ENCODE results near the gene ERC2.

ERC2 gene

DNA sequence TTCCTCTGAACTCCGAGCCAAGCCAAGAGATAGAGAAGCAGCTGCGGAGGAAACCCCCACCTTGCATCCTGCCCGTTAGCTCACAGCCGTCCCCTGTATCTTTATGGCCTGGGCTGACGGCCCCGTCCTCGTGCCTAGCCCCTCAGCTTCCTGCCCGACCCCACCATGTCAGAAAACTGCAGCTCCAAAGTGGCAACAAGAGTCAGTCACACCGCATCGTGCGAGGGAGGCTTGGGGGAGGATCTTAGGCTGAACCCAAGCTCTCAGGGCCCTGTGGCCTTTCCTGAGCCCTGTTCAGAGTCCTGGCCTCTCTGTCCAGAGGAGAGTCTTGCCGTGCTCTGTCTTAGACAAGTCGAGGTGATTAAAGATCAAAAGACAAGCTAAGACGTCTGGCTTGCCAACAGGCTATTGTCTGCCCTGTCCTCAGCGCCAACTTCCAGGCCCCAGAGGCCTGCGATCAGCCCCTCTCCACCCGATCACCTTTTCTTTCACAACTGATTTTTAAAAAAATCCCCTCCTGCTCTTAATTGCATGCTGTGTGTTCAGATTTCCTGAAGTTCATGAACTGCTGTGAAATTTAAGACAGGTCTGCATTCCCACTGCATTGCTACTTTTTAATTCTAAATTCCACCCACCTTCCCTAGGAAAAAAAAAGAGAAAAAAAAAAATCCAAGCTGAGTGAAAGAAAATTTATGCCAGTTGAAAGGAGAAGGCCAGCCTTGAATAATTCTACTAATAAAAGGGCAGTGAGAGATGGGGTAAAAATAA is 891.5 kb downstream of the ERC2 start:
- in situ Hi-C loops (cut with MboI; ENCODE audit: low sequenced_read_pairs) = no loop called here

DNA sequence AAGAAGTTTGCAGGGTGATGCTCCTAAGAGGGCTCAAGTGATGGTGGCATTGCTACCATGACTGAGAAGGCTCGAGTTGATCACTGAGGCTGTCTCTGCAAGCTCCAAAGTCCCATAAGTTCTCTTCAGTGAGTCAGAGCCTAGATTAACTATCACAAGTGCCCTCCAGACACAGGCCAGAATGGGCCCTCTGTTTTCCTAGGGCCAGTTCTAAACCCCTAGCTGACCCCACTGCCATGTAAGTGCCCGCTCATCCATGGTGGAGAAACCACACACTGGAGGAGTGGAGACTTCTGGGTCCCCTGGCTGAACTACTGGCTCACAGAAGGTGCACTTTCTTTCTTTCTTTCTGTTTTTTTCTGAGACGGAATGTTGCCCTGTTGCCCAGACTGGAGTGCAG is 893.6 kb downstream of the ERC2 start:
- in situ Hi-C loops (cut with MboI; ENCODE audit: low sequenced_read_pairs) = no loop called here

DNA sequence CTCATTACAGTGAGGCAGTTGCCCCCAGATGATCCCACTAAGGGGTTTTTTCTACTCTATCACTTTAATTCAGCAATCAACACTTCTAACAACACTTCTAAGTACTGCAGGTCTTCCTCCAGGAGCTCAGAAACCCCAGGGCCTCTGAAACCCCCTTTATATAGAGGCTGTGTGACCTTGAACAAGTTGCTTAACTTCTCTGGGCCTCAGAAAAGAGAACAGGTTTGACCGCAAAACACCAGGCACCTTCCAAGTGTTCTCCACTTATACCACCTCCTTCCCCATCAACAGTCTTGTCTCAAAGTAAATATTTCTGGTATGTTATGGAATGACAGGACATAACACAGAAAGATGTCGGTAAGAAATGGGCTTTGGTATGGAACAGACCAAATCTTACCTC is 895.5 kb downstream of the ERC2 start:
- in situ Hi-C loops (cut with MboI; ENCODE audit: low sequenced_read_pairs) = no loop called here

DNA sequence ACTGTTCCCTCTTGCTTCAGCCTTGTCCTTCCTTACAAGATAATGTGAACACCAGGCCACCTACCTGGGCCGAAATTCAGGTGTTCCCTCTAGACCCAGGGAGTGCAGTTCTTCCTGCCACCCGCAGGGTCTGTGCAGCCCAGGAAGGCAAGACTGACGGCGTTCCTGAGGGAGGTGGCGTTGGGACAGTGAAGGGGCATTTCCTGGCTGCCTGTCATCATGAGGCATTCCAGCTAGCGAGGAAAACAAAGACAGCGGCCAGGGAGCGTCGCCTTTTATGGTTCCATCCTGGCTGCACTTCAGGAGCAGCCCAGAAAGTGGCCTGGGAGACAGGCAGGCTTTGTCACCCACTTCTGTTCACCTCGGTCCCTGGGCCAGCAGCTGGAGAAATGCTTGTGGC is 896.4 kb downstream of the ERC2 start:
- in situ Hi-C loops (cut with MboI; ENCODE audit: low sequenced_read_pairs) = no loop called here

DNA sequence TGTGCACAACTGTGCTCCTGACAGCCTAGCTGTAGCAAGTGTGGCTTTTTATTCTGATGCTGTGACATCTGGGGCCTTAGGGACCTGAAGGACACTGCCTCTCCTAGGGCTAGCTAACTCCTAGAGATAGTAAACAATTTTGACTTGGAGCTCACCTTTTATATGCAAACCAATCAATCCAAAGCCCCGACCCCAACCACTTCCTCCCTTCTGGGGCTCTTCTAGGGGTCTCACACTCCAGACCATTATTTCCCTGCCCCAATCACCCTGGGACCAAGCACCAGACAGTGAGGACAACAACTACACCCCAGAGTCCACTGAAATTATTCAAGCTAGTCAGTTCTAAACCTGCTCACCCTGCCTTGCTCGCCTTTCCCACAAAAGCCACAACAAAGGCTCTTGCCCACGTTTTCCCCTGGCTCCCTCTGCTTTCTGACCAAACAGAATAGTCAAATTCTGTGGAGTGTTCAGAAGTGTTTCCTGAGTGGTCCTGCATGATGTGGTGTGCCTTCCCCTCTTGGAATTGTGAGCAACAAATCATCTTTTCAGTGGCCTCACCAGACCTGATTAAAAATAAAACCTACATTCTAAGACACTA is 897.0 kb downstream of the ERC2 start:
- in situ Hi-C loops (cut with MboI; ENCODE audit: low sequenced_read_pairs) = no loop called here

DNA sequence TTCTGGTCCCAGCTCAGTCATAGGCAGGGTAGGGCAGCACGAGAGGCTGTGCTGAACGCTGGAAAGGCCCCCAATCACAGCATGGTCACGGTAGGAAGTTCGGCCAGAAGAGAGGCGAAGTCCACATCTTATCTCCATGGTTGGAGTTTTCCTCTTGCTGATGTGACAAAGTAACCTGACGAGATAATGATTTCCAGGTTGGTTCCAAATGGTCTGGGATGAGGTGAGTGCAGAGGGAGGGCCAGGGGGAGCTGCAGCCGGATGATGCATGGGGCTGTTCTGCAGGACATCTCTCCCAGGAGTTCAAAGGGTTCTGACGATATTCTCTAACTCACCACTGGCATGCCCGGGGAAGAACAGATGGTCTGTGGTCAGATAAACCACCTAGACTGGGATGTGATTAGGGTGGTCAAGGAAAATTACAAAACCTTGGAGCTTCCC is 898.0 kb downstream of the ERC2 start:
- in situ Hi-C loops (cut with MboI; ENCODE audit: low sequenced_read_pairs) = no loop called here

- in situ Hi-C loops (cut with MboI; ENCODE audit: low sequenced_read_pairs) = no loop called here
Measured at GRCh38 chr3:55569033-55569599, 899.2 kb downstream of the ERC2 start.

DNA sequence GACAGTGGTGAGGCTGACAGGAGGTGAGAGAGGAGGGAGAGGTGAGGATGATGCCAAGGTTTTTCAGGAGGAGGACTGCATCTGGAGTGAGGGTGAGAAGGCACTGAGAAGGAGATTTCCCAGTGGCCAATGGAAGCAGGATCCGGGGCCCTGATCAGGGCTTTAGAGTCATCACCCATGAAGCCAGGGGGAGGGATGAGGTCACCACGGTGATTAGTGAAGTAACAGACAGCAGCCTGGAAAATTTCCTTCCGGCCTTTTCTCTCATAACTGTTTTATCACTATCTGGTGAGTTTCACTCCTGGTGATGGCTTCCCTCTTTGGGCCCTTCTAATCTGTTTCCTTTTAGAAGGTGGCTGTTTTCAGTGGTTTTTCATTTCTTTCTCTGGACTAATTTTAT is 900.7 kb downstream of the ERC2 start:
- in situ Hi-C loops (cut with MboI; ENCODE audit: low sequenced_read_pairs) = no loop called here

DNA sequence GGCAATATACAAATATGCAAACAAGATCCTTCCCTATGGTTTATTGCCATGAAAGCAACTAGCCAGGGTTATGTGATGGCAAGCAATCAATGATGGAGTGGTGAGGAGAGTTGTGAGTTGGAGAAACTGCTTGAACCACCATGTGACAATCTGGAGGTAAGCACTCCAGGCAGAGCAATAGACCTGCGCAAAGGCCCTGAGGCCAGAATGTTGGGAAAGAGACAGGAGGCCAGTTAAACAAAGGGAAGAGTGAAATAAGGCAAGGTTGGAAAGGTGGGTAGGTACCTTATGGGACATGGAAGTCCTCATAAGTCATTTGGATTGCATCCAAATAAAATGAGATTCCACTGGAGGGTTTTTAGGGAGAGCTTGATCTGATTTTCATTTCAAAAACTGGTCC is 901.1 kb downstream of the ERC2 start:
- in situ Hi-C loops (cut with MboI; ENCODE audit: low sequenced_read_pairs) = no loop called here

GRCh38 chr3:55565521-55565920 is 902.7 kb downstream of the ERC2 start:
- in situ Hi-C loops (cut with MboI; ENCODE audit: low sequenced_read_pairs) = no loop called here

- in situ Hi-C loops (cut with MboI; ENCODE audit: low sequenced_read_pairs) = no loop called here
Measured at GRCh38 chr3:55564726-55565125, 903.5 kb downstream of the ERC2 start.

GRCh38 chr3:55562700-55563099 is 905.6 kb downstream of the ERC2 start:
- in situ Hi-C loops (cut with MboI; ENCODE audit: low sequenced_read_pairs) = no loop called here

DNA sequence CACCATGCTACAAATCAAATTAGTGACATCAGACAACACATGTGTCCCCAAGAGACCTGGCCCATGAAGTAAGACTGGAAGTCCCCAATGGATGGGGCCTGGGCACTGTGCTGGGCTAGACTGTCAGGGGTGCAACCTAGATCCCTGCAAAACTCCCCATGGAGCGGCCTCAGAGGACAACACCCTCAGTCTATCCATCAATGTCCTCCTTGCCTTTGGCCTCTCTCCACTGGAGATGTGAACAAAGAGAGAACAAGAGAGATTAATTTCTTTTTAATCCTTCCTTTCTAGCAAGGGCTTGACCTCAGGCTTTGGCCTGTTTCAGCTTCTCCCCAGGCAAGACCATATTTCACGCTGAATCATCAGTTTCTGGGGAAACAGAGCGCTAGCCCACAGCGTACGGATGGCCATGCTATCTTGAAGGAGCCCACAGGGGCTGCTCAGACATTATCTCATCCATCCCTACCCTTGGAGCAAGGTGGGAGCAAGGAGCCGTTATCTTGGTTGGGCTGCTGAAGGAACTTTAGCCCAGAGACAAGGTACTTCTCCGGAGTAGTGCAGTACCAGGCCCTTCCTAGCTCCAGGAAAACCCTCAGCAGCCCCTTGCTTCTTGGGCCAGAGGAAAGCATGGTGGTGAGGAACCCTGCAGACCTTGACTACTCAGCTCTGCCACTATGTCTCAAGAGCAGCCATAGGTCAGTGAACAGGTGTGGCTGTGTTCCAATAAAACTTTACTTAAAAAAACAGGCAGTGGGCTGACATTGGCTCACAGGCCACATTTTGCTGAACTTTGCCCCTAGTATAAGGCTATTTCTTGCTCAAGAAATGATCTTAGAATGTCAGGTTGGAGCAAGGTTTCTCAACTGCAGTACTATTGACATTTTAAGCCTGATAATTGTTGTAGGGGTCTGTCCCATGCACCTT is 908.5 kb downstream of the ERC2 start:
- in situ Hi-C loops (cut with MboI; ENCODE audit: low sequenced_read_pairs) = no loop called here

GRCh38 chr3:55558316-55558715 is 910.0 kb downstream of the ERC2 start:
- in situ Hi-C loops (cut with MboI; ENCODE audit: low sequenced_read_pairs) = no loop called here

DNA sequence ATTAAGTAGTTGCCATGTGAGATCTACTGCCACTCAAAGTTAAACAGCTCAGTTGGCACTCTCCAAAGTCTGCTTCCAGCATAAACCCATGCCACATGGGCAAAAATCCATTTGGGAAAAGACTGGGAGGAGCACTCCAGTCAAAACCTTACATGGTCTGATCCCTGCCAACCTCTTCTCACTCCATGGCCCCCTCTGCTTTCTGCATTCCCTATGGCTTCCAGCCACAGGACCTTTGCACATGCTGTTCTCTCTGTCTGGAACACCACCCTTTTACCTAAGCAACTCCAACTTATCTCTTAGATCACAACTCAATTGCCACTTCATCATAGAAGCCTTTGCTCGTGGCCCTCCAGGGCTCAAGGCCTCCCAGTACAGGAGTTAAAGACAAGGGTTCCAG is 910.7 kb downstream of the ERC2 start:
- in situ Hi-C loops (cut with MboI; ENCODE audit: low sequenced_read_pairs) = no loop called here

GRCh38 chr3:55556619-55557537 is 911.4 kb downstream of the ERC2 start:
- in situ Hi-C loops (cut with MboI; ENCODE audit: low sequenced_read_pairs) = no loop called here

- in situ Hi-C loops (cut with MboI; ENCODE audit: low sequenced_read_pairs) = no loop called here
Measured at GRCh38 chr3:55555873-55556618, 912.2 kb downstream of the ERC2 start.

- in situ Hi-C loops (cut with MboI; ENCODE audit: low sequenced_read_pairs) = no loop called here
Measured at GRCh38 chr3:55554634-55555425, 913.4 kb downstream of the ERC2 start.

DNA sequence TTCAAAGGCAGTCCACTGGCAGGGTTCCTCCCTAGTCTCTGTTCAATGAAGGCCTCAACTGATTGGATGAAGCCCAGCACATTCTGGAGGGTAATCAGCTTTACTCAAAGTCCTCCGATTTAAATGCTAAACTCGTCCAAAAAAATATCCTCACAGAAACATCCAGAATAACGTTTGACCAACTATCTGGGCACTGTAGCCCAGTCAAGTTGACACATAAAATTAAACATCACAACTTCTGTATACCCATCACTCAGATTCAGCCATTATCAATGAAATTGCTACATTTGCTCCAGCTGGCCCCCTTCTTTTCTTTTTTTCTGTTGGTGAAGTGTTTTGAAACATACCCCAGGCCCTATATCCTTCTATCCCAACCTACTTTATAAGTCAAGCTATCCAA is 916.6 kb downstream of the ERC2 start:
- in situ Hi-C loops (cut with MboI; ENCODE audit: low sequenced_read_pairs) = no loop called here
